H1 (cell line): ENCODE results near the gene ACADSB. TPM values are rescaled to one million over a fixed set of nuclear protein-coding genes. Genes with fewer than 3 reads are reported as not detected.
A peak's percentile ranks its signal among the peaks of the same experiment; 100 is the strongest.

Experiments
- ATF3 ChIP-seq: IDR thresholded peaks from 2 replicates; pipeline ENCODE4 v1.6.1; 2011; ENCODE audit warnings: low read depth, mild to moderate bottlenecking, low read length; ENCODE audit not compliant: insufficient read depth
- BACH1 ChIP-seq: IDR thresholded peaks from 2 replicates; pipeline ENCODE4 v1.6.1; 2012; ENCODE audit warnings: low read length, improper control_type of control experiment
- BCL11A ChIP-seq, 2 experiments: IDR thresholded peaks; one replicate each; pipeline ENCODE4 v1.6.1; 2011; ENCODE audit warnings: low read depth in 2 of 2, low read length in 2 of 2, mild to moderate bottlenecking in 2 of 2
- CREB1 ChIP-seq: IDR thresholded peaks from 2 replicates; pipeline ENCODE4 v1.6.1; 2012; ENCODE audit warnings: inconsistent platforms
- EP300 ChIP-seq, 2 experiments: IDR thresholded peaks; 1 replicate in 1 of 2; 2 replicates in 1 of 2; pipeline ENCODE4 v1.6.1; 2011 to 2012; ENCODE audit warnings: low read depth in 2 of 2, low read length in 2 of 2, mild to moderate bottlenecking in 2 of 2, borderline replicate concordance in 1 of 2, inconsistent platforms in 1 of 2, moderate library complexity in 1 of 2
- EZH2 ChIP-seq: fragments of 200-600 bp; sonication (generic); IDR thresholded peaks from 2 replicates; pipeline ENCODE4 v1.7.1; 2012; ENCODE audit warnings: low read depth, mild to moderate bottlenecking, moderate library complexity, low read length, inconsistent platforms; ENCODE audit not compliant: severe bottlenecking
- GTF2F1 ChIP-seq: IDR thresholded peaks from 2 replicates; pipeline ENCODE4 v1.6.1; 2012; ENCODE audit warnings: low read depth, low read length, improper control_type of control experiment, borderline replicate concordance
- JUND ChIP-seq: IDR thresholded peaks from 2 replicates; pipeline ENCODE4 v1.6.1; 2011; ENCODE audit warnings: mild to moderate bottlenecking, improper control_type of control experiment, low read length
- KDM1A ChIP-seq: fragments of 200-600, 300-600 bp; sonication (generic); IDR thresholded peaks from 2 replicates; pipeline ENCODE4 v1.7.1; 2016; ENCODE audit warnings: mild to moderate bottlenecking, low read length, borderline replicate concordance
- KDM4A ChIP-seq: IDR thresholded peaks from one replicate; pipeline ENCODE4 v1.7.1; 2012; ENCODE audit warnings: low read depth, mild to moderate bottlenecking, moderate library complexity, low read length, inconsistent platforms; ENCODE audit not compliant: severe bottlenecking
- MAFK ChIP-seq: IDR thresholded peaks from 2 replicates; pipeline ENCODE4 v1.6.1; 2012; ENCODE audit warnings: low read depth, mild to moderate bottlenecking, improper control_type of control experiment, low read length
- MAX ChIP-seq: IDR thresholded peaks from 2 replicates; pipeline ENCODE4 v1.6.1; 2012; ENCODE audit warnings: inconsistent platforms
- POLR2AphosphoS5 ChIP-seq: IDR thresholded peaks from 2 replicates; pipeline ENCODE4 v1.6.1; 2011; ENCODE audit warnings: low read depth, low read length
- RFX5 ChIP-seq: IDR thresholded peaks from 2 replicates; pipeline ENCODE4 v1.6.1; 2011; ENCODE audit warnings: low read depth, low read length, improper control_type of control experiment, borderline replicate concordance
- SIN3A ChIP-seq, 2 experiments: IDR thresholded peaks in 1 of 2; conservative IDR thresholded peaks in 1 of 2; 2 replicates each; pipeline ENCODE4 v1.6.1; 2011 to 2012; ENCODE audit warnings: low read length in 2 of 2, improper control_type of control experiment in 1 of 2, low read depth in 1 of 2, mild to moderate bottlenecking in 1 of 2
- SIRT6 ChIP-seq: IDR thresholded peaks from one replicate; pipeline ENCODE4 v1.7.1; 2012; ENCODE audit warnings: low read length, inconsistent platforms
- SP1 ChIP-seq: IDR thresholded peaks from 2 replicates; pipeline ENCODE4 v1.6.1; 2011; ENCODE audit warnings: low read depth, low read length
- TAF1 ChIP-seq: IDR thresholded peaks from 2 replicates; pipeline ENCODE4 v1.6.1; 2011; ENCODE audit warnings: mild to moderate bottlenecking, low read depth, low read length
- TAF7 ChIP-seq: optimal IDR thresholded peaks from 2 replicates; pipeline ENCODE3; 2011; ENCODE audit warnings: low read depth, mild to moderate bottlenecking, inconsistent platforms, low read length, moderate library complexity, borderline replicate concordance
- TBP ChIP-seq: IDR thresholded peaks from 2 replicates; pipeline ENCODE4 v1.6.1; 2011; ENCODE audit warnings: low read depth, low read length, improper control_type of control experiment
- TCF12 ChIP-seq: IDR thresholded peaks from 2 replicates; pipeline ENCODE4 v1.6.1; 2011; ENCODE audit warnings: low read depth, mild to moderate bottlenecking, low read length
- USF2 ChIP-seq: IDR thresholded peaks from 2 replicates; pipeline ENCODE4 v1.6.1; 2011; ENCODE audit warnings: low read length, improper control_type of control experiment
- ZNF274 ChIP-seq: IDR thresholded peaks from 2 replicates; pipeline ENCODE4 v1.7.0; 2012; ENCODE audit warnings: low read length, borderline replicate concordance; ENCODE audit errors: extremely low read depth
- polyA plus RNA-seq, 7 experiments: library from polyadenylated mRNA; depleted of rRNA in 3 of 7; stranded (reverse) in 5 of 7; unstranded in 2 of 7; fragments of >200 nt in 5 of 7; fragments of 200-250 nt in 2 of 7; gene quantifications; 1 replicate in 5 of 7; 2 replicates in 1 of 7; 4 replicates in 1 of 7; pipeline versions ENCODE4 v1.2.1 to v1.2.3, GENCODE V29; 2011 to 2013; ENCODE audit warnings: missing spikeins in 2 of 7, mixed read lengths in 2 of 7
- total RNA-seq: library from RNA; stranded (reverse); fragmentation: NEBNext Ultra II Directional; extraction: Animal tissue kit (Norgen Biotek cat#: 25700); gene quantifications from 2 replicates; pipeline ENCODE4 v1.2.1, GENCODE V29; 2021

ACADSB gene
- total and polyA plus RNA-seq, 2 of the 8 experiments (the other 6 are each of a cell fraction or from before 2014, with no cell fraction given) = 5.6 to 11.2 TPM

- TF ChIP-seq KDM1A = no peak
- peak; percentile 81 for TF ChIP-seq TBP
- TF ChIP-seq SIN3A (conservative IDR thresholded peaks at IDR 0.05 in 1 of 2, IDR thresholded peaks at IDR 0.05 in 1 of 2; ENCODE audit: low read depth in 1 of 2, low read length in 2 of 2) = peak; percentile 47 to 65; a peak in 1 of 4 replicates
- no peak for TF ChIP-seq JUND
- no peak for TF ChIP-seq EZH2
- TF ChIP-seq MAFK = no peak
- TF ChIP-seq GTF2F1 = 0 out of 2 replicates have a peak, but pooled peaks have one; percentile 12
- TF ChIP-seq ATF3 = no peak
- TF ChIP-seq BCL11A (IDR thresholded peaks at IDR 0.05; ENCODE audit: low read depth in 2 of 2, low read length in 2 of 2) = no peak
- no peak for TF ChIP-seq USF2
- TF ChIP-seq EP300 (IDR thresholded peaks at IDR 0.05; ENCODE audit: borderline replicate concordance in 1 of 2, low read depth in 2 of 2, low read length in 2 of 2) = peak in 1 of 2 experiments; percentile 52; a peak in 1 of 3 replicates
- TF ChIP-seq POLR2AphosphoS5 = peak; percentile 96
- TF ChIP-seq TCF12 = no peak
- TF ChIP-seq SP1 = peak; percentile 64
- TF ChIP-seq RFX5 = no peak
- peak; percentile 79; the same call in 1 of the 2 replicates for TF ChIP-seq CREB1
- no peak for TF ChIP-seq SIRT6
- no peak for TF ChIP-seq ZNF274
- TF ChIP-seq TAF7 = peak; percentile 68
- TF ChIP-seq KDM4A = peak; percentile 52
- TF ChIP-seq MAX = peak; percentile 70
- no peak for TF ChIP-seq BACH1
- peak; percentile 89 for TF ChIP-seq TAF1
These were observed at the start of gene ACADSB, which contains the start of gene IKZF5 (continued) for GRCh38 chr10:123008355-123009104.
